ENCODE measurements around the gene GPC6.

GPC6 gene

GRCh38 chr13:93325303-93326233, 99.0 kb downstream of the GPC6 start:
- Histone ChIP-seq H3K36me3 (replicated peaks) (no peaks in the 10 kb centered on the region), H3K27ac (no peak overlapping the region), H3K27me3 (replicated peaks) (no peaks in the 10 kb centered on the region), H3K4me3 (ENCODE audit: low read depth, low read length) (no peak overlapping the region)
- in situ Hi-C loops (cut with HindIII; ENCODE audit: low pct_ligation_motif_present, low sequenced_read_pairs) = no loop called here
- TF ChIP-seq, protein P1, sequence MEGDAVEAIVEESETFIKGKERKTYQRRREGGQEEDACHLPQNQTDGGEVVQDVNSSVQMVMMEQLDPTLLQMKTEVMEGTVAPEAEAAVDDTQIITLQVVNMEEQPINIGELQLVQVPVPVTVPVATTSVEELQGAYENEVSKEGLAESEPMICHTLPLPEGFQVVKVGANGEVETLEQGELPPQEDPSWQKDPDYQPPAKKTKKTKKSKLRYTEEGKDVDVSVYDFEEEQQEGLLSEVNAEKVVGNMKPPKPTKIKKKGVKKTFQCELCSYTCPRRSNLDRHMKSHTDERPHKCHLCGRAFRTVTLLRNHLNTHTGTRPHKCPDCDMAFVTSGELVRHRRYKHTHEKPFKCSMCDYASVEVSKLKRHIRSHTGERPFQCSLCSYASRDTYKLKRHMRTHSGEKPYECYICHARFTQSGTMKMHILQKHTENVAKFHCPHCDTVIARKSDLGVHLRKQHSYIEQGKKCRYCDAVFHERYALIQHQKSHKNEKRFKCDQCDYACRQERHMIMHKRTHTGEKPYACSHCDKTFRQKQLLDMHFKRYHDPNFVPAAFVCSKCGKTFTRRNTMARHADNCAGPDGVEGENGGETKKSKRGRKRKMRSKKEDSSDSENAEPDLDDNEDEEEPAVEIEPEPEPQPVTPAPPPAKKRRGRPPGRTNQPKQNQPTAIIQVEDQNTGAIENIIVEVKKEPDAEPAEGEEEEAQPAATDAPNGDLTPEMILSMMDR (IDR thresholded peaks at IDR 0.05; ENCODE audit: low read depth, low read length, missing control alignments) = no peak
- no peak for DNase-seq

DNA sequence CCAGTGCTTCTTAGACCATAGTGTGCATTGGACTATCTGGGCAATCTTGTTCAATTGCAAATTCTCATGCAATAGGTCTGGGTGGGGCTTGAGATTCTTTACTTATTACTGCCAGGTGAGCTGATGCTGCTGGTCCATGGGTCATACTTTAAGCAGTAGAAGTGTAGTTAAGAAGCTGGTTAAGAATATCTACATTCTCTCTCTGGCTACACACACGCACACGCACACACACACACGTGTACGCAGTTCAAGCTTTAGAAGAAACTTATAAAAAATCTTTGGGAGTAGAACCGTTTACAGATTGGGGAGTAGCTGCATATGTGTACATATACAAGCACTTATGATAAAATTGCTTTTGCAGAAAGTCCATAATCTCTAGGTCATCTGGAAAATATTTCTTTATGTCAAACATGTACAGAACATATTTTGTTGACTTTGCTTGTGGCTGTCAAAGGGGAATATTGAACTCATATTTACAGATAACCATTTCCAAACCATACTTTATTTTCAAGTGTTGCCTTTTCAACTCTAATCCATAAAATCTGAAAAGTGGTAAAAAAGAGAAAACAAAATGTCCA, 99.7 kb downstream of the GPC6 start:
- Histone ChIP-seq H3K27ac (no peak overlapping the region), H3K36me3 (replicated peaks) (no peaks in the 10 kb centered on the region), H3K4me3 (ENCODE audit: low read depth, low read length) (no peak overlapping the region), H3K27me3 (replicated peaks) (no peaks in the 10 kb centered on the region)
- in situ Hi-C loops (cut with HindIII; ENCODE audit: low pct_ligation_motif_present, low sequenced_read_pairs) = no loop called here
- TF ChIP-seq, protein P1 (IDR thresholded peaks at IDR 0.05; ENCODE audit: low read depth, low read length, missing control alignments) = no peak
- DNase-seq = no peak

DNA sequence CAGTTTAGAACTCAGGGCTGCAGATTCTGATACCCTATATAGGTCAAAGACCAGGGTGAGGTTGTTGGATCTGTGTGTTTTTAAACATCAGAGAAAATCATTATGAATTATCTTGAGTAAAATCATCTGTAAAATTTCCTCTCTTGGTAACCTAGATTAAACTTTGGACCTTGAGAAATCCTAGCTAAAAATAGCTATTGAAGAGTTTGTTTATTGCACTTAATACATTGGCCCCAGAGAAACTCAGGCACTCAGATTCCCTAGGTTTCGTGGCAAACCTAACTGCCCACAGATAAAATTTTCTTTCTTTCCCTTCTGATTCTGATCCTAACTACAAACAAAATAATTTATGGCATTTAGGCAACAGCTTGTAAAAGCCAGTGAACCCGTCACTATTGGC, 102.3 kb downstream of the GPC6 start:
- in situ Hi-C loops (cut with HindIII; ENCODE audit: low pct_ligation_motif_present, low sequenced_read_pairs) = no loop called here
- no peaks in the 10 kb centered on the region for H3K36me3 ChIP-seq (replicated peaks)
- H3K4me3 ChIP-seq (ENCODE audit: low read depth, low read length) = no peak overlapping the region
- H3K27me3 ChIP-seq (replicated peaks) = no peaks in the 10 kb centered on the region
- TF ChIP-seq, protein P1 (IDR thresholded peaks at IDR 0.05; ENCODE audit: low read depth, low read length, missing control alignments) = no peak
- no peak overlapping the region for H3K27ac ChIP-seq
- no peak for DNase-seq

DNA sequence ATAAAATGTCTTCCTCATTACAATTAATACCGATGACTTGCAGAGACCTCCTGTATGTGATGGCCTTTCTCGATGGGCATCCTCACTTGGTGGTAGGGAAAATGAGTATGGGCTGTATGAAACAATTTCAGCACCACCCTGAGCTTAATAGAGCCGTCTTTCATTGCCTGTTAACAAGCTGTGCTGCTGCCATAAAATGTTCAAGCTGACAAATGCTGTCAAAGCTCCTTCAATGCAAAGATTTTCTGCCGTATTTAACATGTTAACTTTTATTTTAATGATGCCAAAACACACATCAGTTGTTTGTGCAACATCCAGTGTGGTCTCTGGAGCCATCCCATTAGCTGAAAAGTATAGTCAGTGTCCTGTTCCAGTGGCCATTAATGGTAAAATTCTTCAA, 110.1 kb downstream of the GPC6 start:
- Histone ChIP-seq H3K36me3 (replicated peaks) (no peaks in the 10 kb centered on the region), H3K4me3 (ENCODE audit: low read depth, low read length) (no peak overlapping the region), H3K27me3 (replicated peaks) (no peaks in the 10 kb centered on the region), H3K27ac (no peak overlapping the region)
- DNase-seq = no peak
- in situ Hi-C loops (cut with HindIII; ENCODE audit: low pct_ligation_motif_present, low sequenced_read_pairs) = no loop called here
- TF ChIP-seq, protein P1 (IDR thresholded peaks at IDR 0.05; ENCODE audit: low read depth, low read length, missing control alignments) = no peak

GRCh38 chr13:93338030-93338429, 111.4 kb downstream of the GPC6 start:
- no peaks in the 10 kb centered on the region for H3K27me3 ChIP-seq (replicated peaks)
- no peak overlapping the region for H3K27ac ChIP-seq
- H3K4me3 ChIP-seq (ENCODE audit: low read depth, low read length) = no peak overlapping the region
- DNase-seq = no peak
- TF ChIP-seq, protein P1 (IDR thresholded peaks at IDR 0.05; ENCODE audit: low read depth, low read length, missing control alignments) = no peak
- no peaks in the 10 kb centered on the region for H3K36me3 ChIP-seq (replicated peaks)
- in situ Hi-C loops (cut with HindIII; ENCODE audit: low pct_ligation_motif_present, low sequenced_read_pairs) = no loop called here

Measured in brain microvascular endothelial cell (primary cell).